COR-L47 (cell line): ENCODE measurements around the gene NPAS3.

Experiments used
- DNase-seq: peaks from one replicate; lab custom pipeline; 2025; lab: John Stamatoyannopoulos, UW

NPAS3 gene

GRCh38 chr14:33016613-33017012, 77.9 kb downstream of the NPAS3 start:
- no peak for DNase-seq

- no peak for DNase-seq
Measured at GRCh38 chr14:33017016-33017415, 78.3 kb downstream of the NPAS3 start.

GRCh38 chr14:33019346-33019745, 80.7 kb downstream of the NPAS3 start:
- DNase-seq, result no peak

GRCh38 chr14:33026850-33027430, 88.3 kb downstream of the NPAS3 start:
- no peak for DNase-seq

GRCh38 chr14:33029511-33029910, 90.8 kb downstream of the NPAS3 start:
- no peak for DNase-seq

GRCh38 chr14:33030386-33030785, 91.7 kb downstream of the NPAS3 start:
- DNase-seq, result no peak

GRCh38 chr14:33035416-33036194, 96.9 kb downstream of the NPAS3 start:
- no peak for DNase-seq

GRCh38 chr14:33039311-33039710, 100.6 kb downstream of the NPAS3 start:
- DNase-seq, result no peak

- no peak for DNase-seq
Measured at GRCh38 chr14:33040372-33041140, 101.9 kb downstream of the NPAS3 start.

GRCh38 chr14:33042591-33042990, 103.9 kb downstream of the NPAS3 start:
- no peak for DNase-seq

GRCh38 chr14:33045760-33046159, 107.1 kb downstream of the NPAS3 start:
- no peak for DNase-seq

GRCh38 chr14:33052943-33053342, 114.3 kb downstream of the NPAS3 start:
- DNase-seq, result peak; percentile 61

GRCh38 chr14:33056213-33056612, 117.5 kb downstream of the NPAS3 start:
- DNase-seq, result no peak

GRCh38 chr14:33057585-33057984, 118.9 kb downstream of the NPAS3 start:
- peak; percentile 26 for DNase-seq

- DNase-seq, result no peak
Measured at GRCh38 chr14:33061667-33062325, 123.1 kb downstream of the NPAS3 start.

- DNase-seq, result no peak
Measured at GRCh38 chr14:33062476-33062875, 123.8 kb downstream of the NPAS3 start.

- no peak for DNase-seq
Measured at GRCh38 chr14:33062881-33063280, 124.2 kb downstream of the NPAS3 start.

GRCh38 chr14:33063521-33063920, 124.8 kb downstream of the NPAS3 start:
- no peak for DNase-seq

GRCh38 chr14:33065634-33066033, 127.0 kb downstream of the NPAS3 start:
- DNase-seq, result no peak

- DNase-seq, result no peak
Measured at GRCh38 chr14:33068040-33068439, 129.4 kb downstream of the NPAS3 start.

GRCh38 chr14:33068626-33069025, 129.9 kb downstream of the NPAS3 start:
- DNase-seq, result no peak

- no peak for DNase-seq
Measured at GRCh38 chr14:33070475-33070874, 131.8 kb downstream of the NPAS3 start.
